T-helper 2 cell treated with Interferon-gamma antibody and Interleukin-4, amounts not matched to agents 5 μg/mL and 100 μg/mL, for 36 hours (primary cell): ENCODE results near the gene CTNNA3.

Source experiments
- DNase-seq: peaks from one replicate; pipeline ENCODE4 v3.0.0; 2021; ENCODE audit warnings: low spot score
- H3K27ac Mint-ChIP-seq: one replicate; pipeline ENCODE4 v1.8.0; 2021; ENCODE audit warnings: mild to moderate bottlenecking, mixed read lengths
- H3K27me3 Mint-ChIP-seq: one replicate; pipeline ENCODE4 v1.8.0; 2021; ENCODE audit warnings: low read depth, mixed read lengths
- H3K36me3 Mint-ChIP-seq: one replicate; pipeline ENCODE4 v1.8.0; 2021; ENCODE audit warnings: low read depth, mixed read lengths
- H3K4me1 Mint-ChIP-seq: one replicate; pipeline ENCODE4 v1.8.0; 2021; ENCODE audit warnings: low read depth, mixed read lengths
- H3K4me3 Mint-ChIP-seq: one replicate; pipeline ENCODE4 v1.8.0; 2022; ENCODE audit warnings: mild to moderate bottlenecking, moderate library complexity, mixed read lengths
- H3K9me3 Mint-ChIP-seq: one replicate; pipeline ENCODE4 v1.8.0; 2021; ENCODE audit warnings: mixed read lengths

The CTNNA3 gene

GRCh38 chr10:67650558-67650957, 45.4 kb downstream of the CTNNA3 start:
- Mint-ChIP-seq H3K4me1 (no peaks in the 10 kb centered on the region), H3K27ac (no peak overlapping the region), H3K9me3 (no peaks in the 10 kb centered on the region), H3K36me3 (no peaks in the 10 kb centered on the region), H3K4me3 (no peak overlapping the region), H3K27me3 (peaks cover 6% of the 10 kb centered on the region)
- DNase-seq, result no peak

- Mint-ChIP-seq H3K27ac (no peak overlapping the region), H3K27me3 (peaks cover 6% of the 10 kb centered on the region), H3K9me3 (no peaks in the 10 kb centered on the region), H3K4me3 (no peak overlapping the region), H3K4me1 (no peaks in the 10 kb centered on the region), H3K36me3 (no peaks in the 10 kb centered on the region)
- DNase-seq, result no peak
Measured at GRCh38 chr10:67648613-67649229, 47.3 kb downstream of the CTNNA3 start.

GRCh38 chr10:67630904-67631303, 65.1 kb downstream of the CTNNA3 start:
- no peak for DNase-seq
- Mint-ChIP-seq H3K4me1 (no peaks in the 10 kb centered on the region), H3K9me3 (no peaks in the 10 kb centered on the region), H3K36me3 (no peaks in the 10 kb centered on the region), H3K4me3 (no peak overlapping the region), H3K27me3 (peaks cover 18% of the 10 kb centered on the region), H3K27ac (no peak overlapping the region)

- DNase-seq, result no peak
- Mint-ChIP-seq H3K36me3 (no peaks in the 10 kb centered on the region), H3K9me3 (no peaks in the 10 kb centered on the region), H3K27ac (no peak overlapping the region), H3K27me3 (peaks cover 22% of the 10 kb centered on the region), H3K4me1 (no peaks in the 10 kb centered on the region), H3K4me3 (no peak overlapping the region)
Measured at GRCh38 chr10:67629461-67629971, 66.5 kb downstream of the CTNNA3 start.

- Mint-ChIP-seq H3K4me3 (no peak overlapping the region), H3K27me3 (peaks cover 49% of the 10 kb centered on the region)
Measured at GRCh38 chr10:67622984-67623383, 73.0 kb downstream of the CTNNA3 start.

GRCh38 chr10:67622511-67622910, 73.5 kb downstream of the CTNNA3 start:
- Mint-ChIP-seq H3K27me3 (peaks cover 50% of the 10 kb centered on the region), H3K4me1 (peaks cover 5% of the 10 kb centered on the region), H3K36me3 (no peaks in the 10 kb centered on the region), H3K9me3 (peaks cover 4% of the 10 kb centered on the region), H3K27ac (no peak overlapping the region), H3K4me3 (no peak overlapping the region)
- DNase-seq, result no peak

More at GRCh38 chr10:67622984-67623383, 73.0 kb downstream of the CTNNA3 start:
- H3K9me3 Mint-ChIP-seq, result peaks cover 4% of the 10 kb centered on the region
- no peak overlapping the region for H3K27ac Mint-ChIP-seq
- DNase-seq, result no peak
- H3K36me3 Mint-ChIP-seq, result no peaks in the 10 kb centered on the region
- H3K4me1 Mint-ChIP-seq, result peaks cover 5% of the 10 kb centered on the region

- DNase-seq, result no peak
- Mint-ChIP-seq H3K27me3 (peaks cover 52% of the 10 kb centered on the region), H3K4me3 (no peak overlapping the region), H3K9me3 (peaks cover 4% of the 10 kb centered on the region), H3K36me3 (no peaks in the 10 kb centered on the region), H3K4me1 (peaks cover 5% of the 10 kb centered on the region), H3K27ac (no peak overlapping the region)
Measured at GRCh38 chr10:67621834-67622233, 74.2 kb downstream of the CTNNA3 start.

GRCh38 chr10:67618116-67618515, 77.9 kb downstream of the CTNNA3 start:
- peaks cover 9% of the 10 kb centered on the region for H3K9me3 Mint-ChIP-seq
- no peak overlapping the region for H3K4me3 Mint-ChIP-seq
- no peaks in the 10 kb centered on the region for H3K36me3 Mint-ChIP-seq
- H3K4me1 Mint-ChIP-seq, result peaks cover 9% of the 10 kb centered on the region
- no peak overlapping the region for H3K27ac Mint-ChIP-seq
- no peak for DNase-seq
- H3K27me3 Mint-ChIP-seq, result peaks cover 48% of the 10 kb centered on the region

- H3K4me1 Mint-ChIP-seq, result peaks cover 21% of the 10 kb centered on the region
- peaks cover 42% of the 10 kb centered on the region for H3K27me3 Mint-ChIP-seq
- peak overlapping the region; percentile 87 for H3K27ac Mint-ChIP-seq
- peak overlapping the region; percentile 76 for H3K4me3 Mint-ChIP-seq
- no peaks in the 10 kb centered on the region for H3K36me3 Mint-ChIP-seq
- peak; percentile 84 for DNase-seq
- H3K9me3 Mint-ChIP-seq, result peaks cover 5% of the 10 kb centered on the region
Measured at GRCh38 chr10:67612577-67613537, 83.1 kb downstream of the CTNNA3 start.

GRCh38 chr10:67612176-67612575, 83.8 kb downstream of the CTNNA3 start:
- Mint-ChIP-seq H3K4me1 (peaks cover 27% of the 10 kb centered on the region), H3K36me3 (no peaks in the 10 kb centered on the region), H3K27ac (peak overlapping the region; percentile 7), H3K4me3 (peak overlapping the region; percentile 76), H3K9me3 (peaks cover 5% of the 10 kb centered on the region), H3K27me3 (peaks cover 40% of the 10 kb centered on the region)
- no peak for DNase-seq

- H3K4me1 Mint-ChIP-seq, result peaks cover 28% of the 10 kb centered on the region
Measured at GRCh38 chr10:67609996-67610793, 85.8 kb downstream of the CTNNA3 start.

GRCh38 chr10:67608001-67608400, 88.0 kb downstream of the CTNNA3 start:
- no peaks in the 10 kb centered on the region for H3K9me3 Mint-ChIP-seq
- H3K4me1 Mint-ChIP-seq, result peaks cover 20% of the 10 kb centered on the region
- no peak overlapping the region for H3K27ac Mint-ChIP-seq
- no peak for DNase-seq
- no peaks in the 10 kb centered on the region for H3K36me3 Mint-ChIP-seq
- no peak overlapping the region for H3K4me3 Mint-ChIP-seq
- peaks cover 39% of the 10 kb centered on the region for H3K27me3 Mint-ChIP-seq

More at GRCh38 chr10:67609996-67610793, 85.8 kb downstream of the CTNNA3 start:
- Mint-ChIP-seq H3K27ac (no peak overlapping the region), H3K4me3 (no peak overlapping the region), H3K36me3 (no peaks in the 10 kb centered on the region), H3K27me3 (peaks cover 28% of the 10 kb centered on the region), H3K9me3 (no peaks in the 10 kb centered on the region)
- DNase-seq, result no peak

GRCh38 chr10:67607472-67607871, 88.5 kb downstream of the CTNNA3 start:
- no peak overlapping the region for H3K27ac Mint-ChIP-seq
- H3K27me3 Mint-ChIP-seq, result peaks cover 34% of the 10 kb centered on the region
- no peaks in the 10 kb centered on the region for H3K9me3 Mint-ChIP-seq
- no peak overlapping the region for H3K4me3 Mint-ChIP-seq
- H3K36me3 Mint-ChIP-seq, result no peaks in the 10 kb centered on the region
- peaks cover 14% of the 10 kb centered on the region for H3K4me1 Mint-ChIP-seq
- DNase-seq, result peak; percentile 16
